DMS53 treated with DMSO at 0.1 percent for 48 hours (cell line): Measurements from ENCODE around the gene EPHB1.
A peak's percentile ranks its signal among the peaks of the same experiment; 100 is the strongest.

Experiments used
- DNase-seq: peaks from one replicate; lab custom pipeline; 2025; ENCODE audit not compliant: unreplicated experiment; lab: John Stamatoyannopoulos, UW

The EPHB1 gene

GRCh38 chr3:134846911-134847317, 51.9 kb downstream of the EPHB1 start:
- peak; percentile 25 for DNase-seq

GRCh38 chr3:134847349-134847748, 52.3 kb downstream of the EPHB1 start:
- DNase-seq: no peak

GRCh38 chr3:134849561-134849960, 54.5 kb downstream of the EPHB1 start:
- DNase-seq: no peak

GRCh38 chr3:134850761-134851160, 55.7 kb downstream of the EPHB1 start:
- DNase-seq: no peak

- DNase-seq: no peak
Observed at GRCh38 chr3:134852132-134852531, 57.1 kb downstream of the EPHB1 start.

GRCh38 chr3:134852893-134853351, 57.9 kb downstream of the EPHB1 start:
- no peak for DNase-seq

- no peak for DNase-seq
Observed at GRCh38 chr3:134854254-134854653, 59.2 kb downstream of the EPHB1 start.

- no peak for DNase-seq
Observed at GRCh38 chr3:134857356-134857755, 62.3 kb downstream of the EPHB1 start.

GRCh38 chr3:134857776-134858362, 62.8 kb downstream of the EPHB1 start:
- DNase-seq: no peak

GRCh38 chr3:134858441-134859035, 63.5 kb downstream of the EPHB1 start:
- DNase-seq: no peak

GRCh38 chr3:134859341-134859740, 64.3 kb downstream of the EPHB1 start:
- no peak for DNase-seq

GRCh38 chr3:134860141-134860540, 65.1 kb downstream of the EPHB1 start:
- DNase-seq: no peak

- no peak for DNase-seq
Observed at GRCh38 chr3:134863915-134864314, 68.9 kb downstream of the EPHB1 start.

- no peak for DNase-seq
Observed at GRCh38 chr3:134864636-134865035, 69.6 kb downstream of the EPHB1 start.

GRCh38 chr3:134867277-134867676, 72.2 kb downstream of the EPHB1 start:
- DNase-seq: no peak

GRCh38 chr3:134869153-134869726, 74.2 kb downstream of the EPHB1 start:
- peak; percentile 62 for DNase-seq

- DNase-seq: no peak
Observed at GRCh38 chr3:134871818-134872217, 76.8 kb downstream of the EPHB1 start.

GRCh38 chr3:134872440-134873388, 77.7 kb downstream of the EPHB1 start:
- DNase-seq: no peak

GRCh38 chr3:134873789-134874188, 78.7 kb downstream of the EPHB1 start:
- DNase-seq: no peak

GRCh38 chr3:134874737-134875413, 79.8 kb downstream of the EPHB1 start:
- no peak for DNase-seq

- no peak for DNase-seq
Observed at GRCh38 chr3:134876836-134877235, 81.8 kb downstream of the EPHB1 start.
